ENCODE measurements around the gene ZBTB47. TPM values are rescaled to one million over a fixed set of nuclear protein-coding genes. Genes with fewer than 3 reads are reported as not detected.

The ZBTB47 gene
- under 1 TPM; 0.43 to 0.45 TPM for total RNA-seq

DNA sequence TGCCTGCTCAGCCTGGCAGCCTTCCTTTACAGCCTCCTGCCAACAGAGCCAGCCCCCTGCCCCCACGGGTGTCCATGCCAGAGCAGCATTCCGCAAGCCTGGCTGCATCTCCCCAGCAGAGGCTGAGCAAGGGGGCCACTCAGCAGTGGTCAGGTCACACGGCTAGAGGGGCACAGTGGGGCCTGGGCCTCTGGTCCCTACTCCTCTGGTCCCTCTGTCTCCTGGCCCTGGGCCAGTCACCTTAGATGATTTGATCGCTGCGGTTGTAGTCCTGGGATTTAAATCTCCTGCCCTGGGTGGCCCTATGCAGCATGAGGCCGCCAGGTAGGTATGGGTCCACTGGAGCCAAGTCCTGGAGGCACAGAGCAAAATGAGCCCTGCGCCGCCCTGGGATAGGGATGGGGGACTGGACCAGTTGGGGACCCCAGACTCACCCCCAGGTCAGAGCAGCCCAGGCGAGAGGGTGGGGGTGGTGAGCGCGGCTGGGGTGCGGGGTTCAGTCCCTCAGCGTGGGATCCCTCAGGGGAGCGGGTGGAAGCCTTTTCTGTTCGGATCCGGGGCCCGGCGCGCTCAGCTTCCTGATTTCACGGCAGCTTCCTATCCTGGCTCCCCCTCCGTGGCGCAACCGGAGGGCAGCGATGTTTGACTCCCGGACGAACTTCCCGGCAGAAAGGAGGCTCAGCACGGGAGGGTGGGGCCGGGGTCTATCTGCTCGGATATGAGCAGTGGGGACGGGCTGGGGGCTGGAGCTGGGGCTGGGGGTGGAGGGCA lies at the start of gene ZBTB47:
Gene ZBTB47, plus strand, starts transcription at position 138 of the 771 bp plus-strand sequence. CDS start 4,659 bp downstream, outside the sequence.
- ATAC-seq (no peak), DNase-seq (no peak)
- Mint-ChIP-seq H3K9me3 (no peaks in the 10 kb centered on the region), H3K36me3 (ENCODE audit: low read depth) (no peaks in the 10 kb centered on the region), H3K27ac (no peak within 1 kb of the TSS), H3K4me3 (peak within 1 kb of the TSS; percentile 71), H3K27me3 (peaks cover 5% of the 10 kb centered on the region), H3K4me1 (ENCODE audit: low read depth) (peaks cover 6% of the 10 kb centered on the region)
- ChIA-PET POLR2A (interaction anchor here (1.1 kb wide), 1 partner anchor 13 kb away, joined by 3 read pairs; no protein-coding TSS in a partner anchor), CTCF (interaction anchor here (0.7 to 1.4 kb wide), 3 partner anchors 12 to 128 kb away, joined by 3 to 4 read pairs (median 3); no protein-coding TSS in a partner anchor)
- intact Hi-C loops (cut with micrococcal nuclease): no loop called here
- TF ChIP-seq, protein P1, sequence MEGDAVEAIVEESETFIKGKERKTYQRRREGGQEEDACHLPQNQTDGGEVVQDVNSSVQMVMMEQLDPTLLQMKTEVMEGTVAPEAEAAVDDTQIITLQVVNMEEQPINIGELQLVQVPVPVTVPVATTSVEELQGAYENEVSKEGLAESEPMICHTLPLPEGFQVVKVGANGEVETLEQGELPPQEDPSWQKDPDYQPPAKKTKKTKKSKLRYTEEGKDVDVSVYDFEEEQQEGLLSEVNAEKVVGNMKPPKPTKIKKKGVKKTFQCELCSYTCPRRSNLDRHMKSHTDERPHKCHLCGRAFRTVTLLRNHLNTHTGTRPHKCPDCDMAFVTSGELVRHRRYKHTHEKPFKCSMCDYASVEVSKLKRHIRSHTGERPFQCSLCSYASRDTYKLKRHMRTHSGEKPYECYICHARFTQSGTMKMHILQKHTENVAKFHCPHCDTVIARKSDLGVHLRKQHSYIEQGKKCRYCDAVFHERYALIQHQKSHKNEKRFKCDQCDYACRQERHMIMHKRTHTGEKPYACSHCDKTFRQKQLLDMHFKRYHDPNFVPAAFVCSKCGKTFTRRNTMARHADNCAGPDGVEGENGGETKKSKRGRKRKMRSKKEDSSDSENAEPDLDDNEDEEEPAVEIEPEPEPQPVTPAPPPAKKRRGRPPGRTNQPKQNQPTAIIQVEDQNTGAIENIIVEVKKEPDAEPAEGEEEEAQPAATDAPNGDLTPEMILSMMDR (IDR thresholded peaks at IDR 0.05): no peak

DNA sequence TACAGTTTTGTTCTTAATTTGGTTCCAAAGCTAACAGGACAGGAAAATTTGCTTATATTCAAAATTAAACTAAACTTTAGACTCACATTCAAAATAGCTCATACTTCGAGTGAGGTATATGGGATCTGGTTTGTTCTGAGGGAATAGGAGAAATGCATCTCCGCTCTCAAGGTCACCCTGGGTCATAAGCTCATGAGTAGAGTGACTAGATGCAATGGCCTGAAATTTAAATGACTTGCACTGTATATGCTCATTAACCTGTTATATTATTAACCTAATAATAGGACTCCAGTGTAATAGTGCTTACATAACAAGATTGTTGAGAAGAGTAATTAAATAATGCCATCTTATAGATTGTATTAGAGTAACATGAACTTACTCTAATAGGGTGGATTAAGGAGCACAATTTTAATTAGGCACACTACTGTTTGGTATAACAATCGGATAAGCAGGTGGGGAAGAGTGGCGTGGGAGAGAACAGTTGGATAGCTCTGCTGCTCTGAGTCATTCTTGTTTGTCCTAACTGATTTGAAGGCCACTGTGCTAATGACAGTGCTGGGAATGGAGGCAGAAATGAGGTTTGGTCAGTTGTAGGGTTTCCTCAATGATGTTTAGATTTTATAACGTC lies 47.8 kb upstream of the ZBTB47 start:
- Mint-ChIP-seq H3K4me3 (no peak overlapping the region), H3K4me1 (ENCODE audit: low read depth) (peaks cover 65% of the 10 kb centered on the region), H3K27ac (no peak overlapping the region), H3K36me3 (ENCODE audit: low read depth) (peaks cover 49% of the 10 kb centered on the region), H3K9me3 (peaks cover 6% of the 10 kb centered on the region), H3K27me3 (no peaks in the 10 kb centered on the region)
- ChIA-PET CTCF (interaction anchor here (1.1 kb wide), 1 partner anchor 8 kb away, joined by 3 read pairs; no protein-coding TSS in a partner anchor), POLR2A (interaction anchor here (0.8 to 1.3 kb wide), 4 partner anchors 9 to 21 kb away, joined by 3 to 4 read pairs (median 3); partner anchors contain the start of gene SS18L2)
- ATAC-seq (no peak), DNase-seq (no peak)
- TF ChIP-seq, protein P1 (IDR thresholded peaks at IDR 0.05): no peak
- intact Hi-C loops (cut with micrococcal nuclease): no loop called here

- POLR2A ChIA-PET: interaction anchor here (0.9 to 1.2 kb wide), 3 partner anchors 8 to 15 kb away, joined by 4 read pairs; partner anchors contain the start of gene NKTR
These were observed 44.9 kb upstream of the ZBTB47 start for GRCh38 chr3:42608581-42608980.

DNA sequence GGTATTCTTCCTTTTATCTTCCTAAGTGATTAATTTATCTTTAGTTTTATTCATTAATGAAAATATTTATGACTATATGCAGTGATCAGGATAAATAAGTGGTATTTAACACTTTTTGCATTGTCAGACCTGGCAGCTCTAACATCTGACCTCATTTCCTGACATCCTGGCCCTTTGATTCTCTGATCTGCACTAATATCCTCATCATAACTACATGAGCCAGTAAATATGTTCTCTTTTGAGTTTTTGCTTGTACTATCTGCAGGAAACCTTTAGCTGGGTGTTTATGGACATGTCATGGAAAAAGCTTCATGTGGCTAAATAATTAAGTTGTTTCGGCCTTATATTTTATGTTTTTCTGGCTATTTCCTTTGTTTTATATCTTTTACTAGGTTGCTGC lies 42.5 kb upstream of the ZBTB47 start:
- CTCF ChIA-PET: interaction anchor here (0.9 to 1.7 kb wide), 4 partner anchors 9 to 133 kb away, joined by 3 to 6 read pairs (median 3); partner anchors contain the start of gene NKTR
- DNase-seq (no peak), ATAC-seq (peak; percentile 67)
- intact Hi-C loops (cut with micrococcal nuclease): no loop called here
- H3K4me3 Mint-ChIP-seq: no peak overlapping the region
- TF ChIP-seq, protein P1 (IDR thresholded peaks at IDR 0.05): no peak
- no peaks in the 10 kb centered on the region for H3K27me3 Mint-ChIP-seq
- peaks cover 65% of the 10 kb centered on the region for H3K4me1 Mint-ChIP-seq (ENCODE audit: low read depth)
- peaks cover 32% of the 10 kb centered on the region for H3K36me3 Mint-ChIP-seq (ENCODE audit: low read depth)
- POLR2A ChIA-PET: interaction anchor here (1.5 kb wide), 2 partner anchors 9 to 10 kb away, joined by 4 to 7 read pairs; partner anchors contain the start of gene NKTR
- H3K27ac Mint-ChIP-seq: peak overlapping the region; percentile 11
- no peaks in the 10 kb centered on the region for H3K9me3 Mint-ChIP-seq

More at GRCh38 chr3:42608581-42608980, 44.9 kb upstream of the ZBTB47 start:
- H3K9me3 Mint-ChIP-seq: peaks cover 6% of the 10 kb centered on the region
- no peak overlapping the region for H3K27ac Mint-ChIP-seq
- TF ChIP-seq, protein P1 (IDR thresholded peaks at IDR 0.05): no peak
- CTCF ChIA-PET: interaction anchor here (0.9 to 1.1 kb wide), 2 partner anchors 8 to 28 kb away, joined by 3 to 4 read pairs; partner anchors contain the start of gene NKTR
- no peak for DNase-seq
- H3K36me3 Mint-ChIP-seq (ENCODE audit: low read depth): peaks cover 45% of the 10 kb centered on the region
- H3K27me3 Mint-ChIP-seq: no peaks in the 10 kb centered on the region
- H3K4me3 Mint-ChIP-seq: no peak overlapping the region
- intact Hi-C loops (cut with micrococcal nuclease): no loop called here
- ATAC-seq: no peak
- peaks cover 72% of the 10 kb centered on the region for H3K4me1 Mint-ChIP-seq (ENCODE audit: low read depth)
